ENCODE measurements around the gene HDAC4.
A peak's percentile ranks its signal among the peaks of the same experiment; 100 is the strongest.

Gene HDAC4

GRCh38 chr2:239175181-239175580 is 225.6 kb downstream of the HDAC4 start (continued):
- TF ChIP-seq, protein P1, sequence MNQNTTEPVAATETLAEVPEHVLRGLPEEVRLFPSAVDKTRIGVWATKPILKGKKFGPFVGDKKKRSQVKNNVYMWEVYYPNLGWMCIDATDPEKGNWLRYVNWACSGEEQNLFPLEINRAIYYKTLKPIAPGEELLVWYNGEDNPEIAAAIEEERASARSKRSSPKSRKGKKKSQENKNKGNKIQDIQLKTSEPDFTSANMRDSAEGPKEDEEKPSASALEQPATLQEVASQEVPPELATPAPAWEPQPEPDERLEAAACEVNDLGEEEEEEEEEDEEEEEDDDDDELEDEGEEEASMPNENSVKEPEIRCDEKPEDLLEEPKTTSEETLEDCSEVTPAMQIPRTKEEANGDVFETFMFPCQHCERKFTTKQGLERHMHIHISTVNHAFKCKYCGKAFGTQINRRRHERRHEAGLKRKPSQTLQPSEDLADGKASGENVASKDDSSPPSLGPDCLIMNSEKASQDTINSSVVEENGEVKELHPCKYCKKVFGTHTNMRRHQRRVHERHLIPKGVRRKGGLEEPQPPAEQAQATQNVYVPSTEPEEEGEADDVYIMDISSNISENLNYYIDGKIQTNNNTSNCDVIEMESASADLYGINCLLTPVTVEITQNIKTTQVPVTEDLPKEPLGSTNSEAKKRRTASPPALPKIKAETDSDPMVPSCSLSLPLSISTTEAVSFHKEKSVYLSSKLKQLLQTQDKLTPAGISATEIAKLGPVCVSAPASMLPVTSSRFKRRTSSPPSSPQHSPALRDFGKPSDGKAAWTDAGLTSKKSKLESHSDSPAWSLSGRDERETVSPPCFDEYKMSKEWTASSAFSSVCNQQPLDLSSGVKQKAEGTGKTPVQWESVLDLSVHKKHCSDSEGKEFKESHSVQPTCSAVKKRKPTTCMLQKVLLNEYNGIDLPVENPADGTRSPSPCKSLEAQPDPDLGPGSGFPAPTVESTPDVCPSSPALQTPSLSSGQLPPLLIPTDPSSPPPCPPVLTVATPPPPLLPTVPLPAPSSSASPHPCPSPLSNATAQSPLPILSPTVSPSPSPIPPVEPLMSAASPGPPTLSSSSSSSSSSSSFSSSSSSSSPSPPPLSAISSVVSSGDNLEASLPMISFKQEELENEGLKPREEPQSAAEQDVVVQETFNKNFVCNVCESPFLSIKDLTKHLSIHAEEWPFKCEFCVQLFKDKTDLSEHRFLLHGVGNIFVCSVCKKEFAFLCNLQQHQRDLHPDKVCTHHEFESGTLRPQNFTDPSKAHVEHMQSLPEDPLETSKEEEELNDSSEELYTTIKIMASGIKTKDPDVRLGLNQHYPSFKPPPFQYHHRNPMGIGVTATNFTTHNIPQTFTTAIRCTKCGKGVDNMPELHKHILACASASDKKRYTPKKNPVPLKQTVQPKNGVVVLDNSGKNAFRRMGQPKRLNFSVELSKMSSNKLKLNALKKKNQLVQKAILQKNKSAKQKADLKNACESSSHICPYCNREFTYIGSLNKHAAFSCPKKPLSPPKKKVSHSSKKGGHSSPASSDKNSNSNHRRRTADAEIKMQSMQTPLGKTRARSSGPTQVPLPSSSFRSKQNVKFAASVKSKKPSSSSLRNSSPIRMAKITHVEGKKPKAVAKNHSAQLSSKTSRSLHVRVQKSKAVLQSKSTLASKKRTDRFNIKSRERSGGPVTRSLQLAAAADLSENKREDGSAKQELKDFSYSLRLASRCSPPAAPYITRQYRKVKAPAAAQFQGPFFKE (tag by site-specific recombination; IDR thresholded peaks at IDR 0.05; ENCODE audit: borderline replicate concordance) = no peak
- no peak for TF ChIP-seq ZNF214 (tag by site-specific recombination; IDR thresholded peaks at IDR 0.05; ENCODE audit: borderline replicate concordance)

GRCh38 chr2:239173301-239173700 is 227.5 kb downstream of the HDAC4 start:
- CTCF ChIA-PET = no interaction called here
- POLR2A ChIA-PET = no interaction called here
- TF ChIP-seq, protein P2, sequence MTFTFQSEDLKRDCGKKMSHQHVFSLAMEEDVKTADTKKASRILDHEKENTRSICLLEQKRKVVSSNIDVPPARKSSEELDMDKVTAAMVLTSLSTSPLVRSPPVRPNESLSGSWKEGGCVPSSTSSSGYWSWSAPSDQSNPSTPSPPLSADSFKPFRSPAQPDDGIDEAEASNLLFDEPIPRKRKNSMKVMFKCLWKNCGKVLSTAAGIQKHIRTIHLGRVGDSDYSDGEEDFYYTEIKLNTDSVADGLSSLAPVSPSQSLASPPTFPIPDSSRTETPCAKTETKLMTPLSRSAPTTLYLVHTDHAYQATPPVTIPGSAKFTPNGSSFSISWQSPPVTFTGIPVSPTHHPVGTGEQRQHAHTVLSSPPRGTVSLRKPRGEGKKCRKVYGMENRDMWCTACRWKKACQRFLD (tag by site-specific recombination; IDR thresholded peaks at IDR 0.05) = no peak
- no peak for TF ChIP-seq ZNF510 (tag by site-specific recombination; IDR thresholded peaks at IDR 0.05; ENCODE audit: insufficient replicate concordance)
- TF ChIP-seq ZNF747 (tag by site-specific recombination; IDR thresholded peaks at IDR 0.05) = no peak
- TF ChIP-seq ZNF112 (tag by site-specific recombination; IDR thresholded peaks at IDR 0.05) = no peak
- TF ChIP-seq, protein P3, sequence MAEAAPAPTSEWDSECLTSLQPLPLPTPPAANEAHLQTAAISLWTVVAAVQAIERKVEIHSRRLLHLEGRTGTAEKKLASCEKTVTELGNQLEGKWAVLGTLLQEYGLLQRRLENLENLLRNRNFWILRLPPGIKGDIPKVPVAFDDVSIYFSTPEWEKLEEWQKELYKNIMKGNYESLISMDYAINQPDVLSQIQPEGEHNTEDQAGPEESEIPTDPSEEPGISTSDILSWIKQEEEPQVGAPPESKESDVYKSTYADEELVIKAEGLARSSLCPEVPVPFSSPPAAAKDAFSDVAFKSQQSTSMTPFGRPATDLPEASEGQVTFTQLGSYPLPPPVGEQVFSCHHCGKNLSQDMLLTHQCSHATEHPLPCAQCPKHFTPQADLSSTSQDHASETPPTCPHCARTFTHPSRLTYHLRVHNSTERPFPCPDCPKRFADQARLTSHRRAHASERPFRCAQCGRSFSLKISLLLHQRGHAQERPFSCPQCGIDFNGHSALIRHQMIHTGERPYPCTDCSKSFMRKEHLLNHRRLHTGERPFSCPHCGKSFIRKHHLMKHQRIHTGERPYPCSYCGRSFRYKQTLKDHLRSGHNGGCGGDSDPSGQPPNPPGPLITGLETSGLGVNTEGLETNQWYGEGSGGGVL (tag by site-specific recombination; IDR thresholded peaks at IDR 0.05) = no peak
- no peak for TF ChIP-seq ZBTB8A (tag by site-specific recombination; IDR thresholded peaks at IDR 0.05)
- no peak for TF ChIP-seq ZNF623 (tag by site-specific recombination; IDR thresholded peaks at IDR 0.05)
- no peak for TF ChIP-seq ZNF202 (tag by site-specific recombination; IDR thresholded peaks at IDR 0.05; ENCODE audit: borderline replicate concordance)
- TF ChIP-seq ZNF341 (tag by site-specific recombination; IDR thresholded peaks at IDR 0.05; ENCODE audit: low read depth) = no peak
- no peak for TF ChIP-seq ZNF248 (tag by site-specific recombination; IDR thresholded peaks at IDR 0.05)
- TF ChIP-seq ZNF132 (tag by site-specific recombination; IDR thresholded peaks at IDR 0.05; ENCODE audit: borderline replicate concordance) = no peak
- TF ChIP-seq ZNF626 (tag by site-specific recombination; IDR thresholded peaks at IDR 0.05) = no peak
- TF ChIP-seq ZNF266 (tag by site-specific recombination; IDR thresholded peaks at IDR 0.05; ENCODE audit: low read depth) = no peak
- Histone ChIP-seq H3K27ac (ENCODE audit: extremely low read depth, low read depth, low read length) (no peak overlapping the region), H3K4me1 (ENCODE audit: control insufficient read depth, insufficient read depth, low read length) (no peaks in the 10 kb centered on the region), H3K4me3 (ENCODE audit: low read depth, low read length) (no peak overlapping the region), H3K9me3 (ENCODE audit: control insufficient read depth, insufficient read depth, low read depth, low read length) (peaks cover 3% of the 10 kb centered on the region; the same call in 1 of the 2 replicates), H3K36me3 (ENCODE audit: control insufficient read depth in 2 of 2, insufficient read depth in 1 of 2, low read length in 2 of 2) (peaks cover 0 to 9% of the 10 kb centered on the region in 2 experiments; a peak in 1 of 3 replicates)

DNA sequence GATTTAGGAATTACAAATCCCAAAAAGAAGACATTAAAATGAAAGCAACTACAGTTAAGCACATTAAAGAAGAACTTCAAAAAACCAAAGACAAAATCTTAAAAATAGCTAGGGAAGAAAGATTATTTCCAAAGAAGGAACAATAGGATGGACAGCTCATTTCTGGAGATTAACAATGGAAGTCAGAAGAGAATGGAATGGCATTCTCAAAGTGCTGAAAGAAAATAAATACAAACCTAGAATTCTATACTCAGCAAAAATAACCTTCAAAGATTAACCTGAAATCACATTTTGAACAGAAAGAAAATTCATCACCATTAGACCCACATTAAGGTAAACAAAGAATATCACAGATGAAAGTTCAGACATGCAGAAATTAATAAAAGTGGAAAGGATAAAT is 229.2 kb downstream of the HDAC4 start:
- Histone ChIP-seq H3K9me3 (ENCODE audit: control insufficient read depth, insufficient read depth, low read depth, low read length) (peaks cover 3% of the 10 kb centered on the region; the same call in 1 of the 2 replicates), H3K36me3 (ENCODE audit: control insufficient read depth in 2 of 2, insufficient read depth in 1 of 2, low read length in 2 of 2) (peaks cover 0 to 5% of the 10 kb centered on the region in 2 experiments; a peak in 1 of 3 replicates), H3K27ac (ENCODE audit: extremely low read depth, low read depth, low read length) (no peak overlapping the region), H3K4me3 (ENCODE audit: low read depth, low read length) (no peak overlapping the region), H3K4me1 (ENCODE audit: control insufficient read depth, insufficient read depth, low read length) (no peaks in the 10 kb centered on the region)
- TF ChIP-seq ZBTB44 (tag by site-specific recombination; IDR thresholded peaks at IDR 0.05) (no peak), ZNF473 (tag by site-specific recombination; IDR thresholded peaks at IDR 0.05) (no peak), TRIM28 (IDR thresholded peaks at IDR 0.05; ENCODE audit: borderline replicate concordance, low read length) (peak; percentile 88), OSR2 (tag by site-specific recombination; IDR thresholded peaks at IDR 0.05) (no peak), SETDB1 (IDR thresholded peaks at IDR 0.05; ENCODE audit: insufficient read length, low read length) (peak; percentile 96), ZBTB17 (tag by site-specific recombination; IDR thresholded peaks at IDR 0.05) (no peak), BCL6B (tag by site-specific recombination; IDR thresholded peaks at IDR 0.05) (no peak)
- ChIA-PET CTCF (no interaction called here), POLR2A (no interaction called here)
